Activated naive CD4-positive, alpha-beta T cell treated with anti-CD3 and anti-CD28 coated beads for 36 hours (primary cell): ENCODE measurements around the gene DIP2C. TPM values are rescaled to one million over a fixed set of nuclear protein-coding genes. Genes with fewer than 3 reads are reported as not detected.

ENCODE experiments used
- CTCF ChIA-PET: fragments of 350-600 bp; sonication (Branson Sonifier 250); formaldehyde crosslinking; loops from one replicate; lab custom pipeline; 2021; ENCODE audit warnings: antibody characterized with exemption; lab: Charles Lee
- DNase-seq: peaks from one replicate; pipeline ENCODE4 v3.0.0-alpha.2; 2020
- H3K27ac Mint-ChIP-seq: one replicate; pipeline ENCODE4 v1.8.0; 2021; ENCODE audit warnings: mild to moderate bottlenecking, mixed read lengths
- H3K27me3 Mint-ChIP-seq: one replicate; pipeline ENCODE4 v1.8.0; 2021; ENCODE audit warnings: low read depth, mixed read lengths
- H3K36me3 Mint-ChIP-seq: one replicate; pipeline ENCODE4 v1.8.0; 2021; ENCODE audit warnings: low read depth, mixed read lengths
- H3K4me1 Mint-ChIP-seq: one replicate; pipeline ENCODE4 v1.8.0; 2021; ENCODE audit warnings: low read depth, mixed read lengths
- H3K4me3 Mint-ChIP-seq: one replicate; pipeline ENCODE4 v1.8.0; 2021; ENCODE audit warnings: mild to moderate bottlenecking, moderate library complexity, mixed read lengths
- H3K9me3 Mint-ChIP-seq: one replicate; pipeline ENCODE4 v1.8.0; 2021; ENCODE audit warnings: mixed read lengths
- intact Hi-C: fragments of 100-400 bp; cut with micrococcal nuclease; formaldehyde crosslinking; loops from one replicate; pipeline ENCODE4 v1.15.1; 2023
- total RNA-seq, 2 experiments: library from RNA; stranded (reverse); gene quantifications; one replicate each; pipeline ENCODE4 v1.2.3, GENCODE V29; 2021

Gene DIP2C
- total RNA-seq, 2 experiments from 2014 or later = 0.67 to 0.91 TPM

- DNase-seq = no peak
- no peak overlapping the region for H3K4me3 Mint-ChIP-seq
- intact Hi-C loops = no loop called here
- H3K27ac Mint-ChIP-seq = no peak overlapping the region
- H3K9me3 Mint-ChIP-seq = no peaks in the 10 kb centered on the region
- no peaks in the 10 kb centered on the region for H3K36me3 Mint-ChIP-seq
- peaks cover 3% of the 10 kb centered on the region for H3K27me3 Mint-ChIP-seq
- peaks cover 11% of the 10 kb centered on the region for H3K4me1 Mint-ChIP-seq
- CTCF ChIA-PET = no interaction called here
Measured at GRCh38 chr10:628386-629045, 61.0 kb downstream of the DIP2C start.

GRCh38 chr10:627032-627992 lies 62.2 kb downstream of the DIP2C start:
- CTCF ChIA-PET = no interaction called here
- H3K27ac Mint-ChIP-seq = peak overlapping the region; percentile 36

GRCh38 chr10:625751-626711 lies 63.4 kb downstream of the DIP2C start:
- Mint-ChIP-seq H3K4me1 (peaks cover 11% of the 10 kb centered on the region), H3K27ac (no peak overlapping the region), H3K4me3 (no peak overlapping the region), H3K27me3 (peaks cover 13% of the 10 kb centered on the region), H3K36me3 (no peaks in the 10 kb centered on the region), H3K9me3 (no peaks in the 10 kb centered on the region)
- DNase-seq = no peak
- intact Hi-C loops = no loop called here
- CTCF ChIA-PET = no interaction called here

More at GRCh38 chr10:627032-627992, 62.2 kb downstream of the DIP2C start:
- no peaks in the 10 kb centered on the region for H3K36me3 Mint-ChIP-seq
- H3K9me3 Mint-ChIP-seq = no peaks in the 10 kb centered on the region
- intact Hi-C loops = no loop called here
- peaks cover 6% of the 10 kb centered on the region for H3K27me3 Mint-ChIP-seq
- DNase-seq = no peak
- no peak overlapping the region for H3K4me3 Mint-ChIP-seq
- peaks cover 11% of the 10 kb centered on the region for H3K4me1 Mint-ChIP-seq

GRCh38 chr10:625333-625696 lies 64.2 kb downstream of the DIP2C start:
- no peaks in the 10 kb centered on the region for H3K36me3 Mint-ChIP-seq
- H3K27ac Mint-ChIP-seq = no peak overlapping the region
- peaks cover 13% of the 10 kb centered on the region for H3K4me1 Mint-ChIP-seq
- no peaks in the 10 kb centered on the region for H3K9me3 Mint-ChIP-seq
- DNase-seq = no peak
- intact Hi-C loops = no loop called here
- no peak overlapping the region for H3K4me3 Mint-ChIP-seq
- peaks cover 13% of the 10 kb centered on the region for H3K27me3 Mint-ChIP-seq
- CTCF ChIA-PET = no interaction called here

- H3K27me3 Mint-ChIP-seq = peaks cover 17% of the 10 kb centered on the region
- peak; percentile 25 for DNase-seq
- CTCF ChIA-PET = no interaction called here
- intact Hi-C loops = no loop called here
- no peak overlapping the region for H3K4me3 Mint-ChIP-seq
- peaks cover 16% of the 10 kb centered on the region for H3K4me1 Mint-ChIP-seq
- H3K27ac Mint-ChIP-seq = no peak overlapping the region
- H3K9me3 Mint-ChIP-seq = no peaks in the 10 kb centered on the region
- H3K36me3 Mint-ChIP-seq = no peaks in the 10 kb centered on the region
Measured at GRCh38 chr10:624605-625332, 64.7 kb downstream of the DIP2C start.

- no peaks in the 10 kb centered on the region for H3K9me3 Mint-ChIP-seq
- H3K4me3 Mint-ChIP-seq = no peak overlapping the region
- intact Hi-C loops = no loop called here
- no peaks in the 10 kb centered on the region for H3K36me3 Mint-ChIP-seq
- peaks cover 14% of the 10 kb centered on the region for H3K4me1 Mint-ChIP-seq
- no peak for DNase-seq
- CTCF ChIA-PET = no interaction called here
- H3K27me3 Mint-ChIP-seq = peaks cover 18% of the 10 kb centered on the region
- H3K27ac Mint-ChIP-seq = no peak overlapping the region
Measured at GRCh38 chr10:624312-624604, 65.2 kb downstream of the DIP2C start.

GRCh38 chr10:623477-624311 lies 65.8 kb downstream of the DIP2C start:
- Mint-ChIP-seq H3K4me1 (peaks cover 10% of the 10 kb centered on the region), H3K36me3 (no peaks in the 10 kb centered on the region), H3K9me3 (no peaks in the 10 kb centered on the region), H3K4me3 (no peak overlapping the region), H3K27ac (no peak overlapping the region), H3K27me3 (peaks cover 22% of the 10 kb centered on the region)
- intact Hi-C loops = no loop called here
- DNase-seq = no peak
- CTCF ChIA-PET = no interaction called here

GRCh38 chr10:623014-623413 lies 66.5 kb downstream of the DIP2C start:
- H3K27me3 Mint-ChIP-seq = peaks cover 24% of the 10 kb centered on the region
- CTCF ChIA-PET = no interaction called here
- peaks cover 10% of the 10 kb centered on the region for H3K4me1 Mint-ChIP-seq
- no peak overlapping the region for H3K27ac Mint-ChIP-seq
- intact Hi-C loops = no loop called here
- H3K9me3 Mint-ChIP-seq = no peaks in the 10 kb centered on the region
- H3K36me3 Mint-ChIP-seq = no peaks in the 10 kb centered on the region
- no peak for DNase-seq
- H3K4me3 Mint-ChIP-seq = no peak overlapping the region

GRCh38 chr10:621981-622740 lies 67.3 kb downstream of the DIP2C start:
- Mint-ChIP-seq H3K4me3 (no peak overlapping the region), H3K27me3 (peaks cover 24% of the 10 kb centered on the region), H3K36me3 (no peaks in the 10 kb centered on the region), H3K4me1 (peaks cover 10% of the 10 kb centered on the region), H3K27ac (no peak overlapping the region), H3K9me3 (no peaks in the 10 kb centered on the region)
- DNase-seq = no peak
- intact Hi-C loops = no loop called here
- CTCF ChIA-PET = no interaction called here

- intact Hi-C loops = no loop called here
- H3K4me3 Mint-ChIP-seq = no peak overlapping the region
- H3K4me1 Mint-ChIP-seq = peaks cover 10% of the 10 kb centered on the region
- H3K9me3 Mint-ChIP-seq = no peaks in the 10 kb centered on the region
- peaks cover 24% of the 10 kb centered on the region for H3K27me3 Mint-ChIP-seq
- H3K36me3 Mint-ChIP-seq = no peaks in the 10 kb centered on the region
- CTCF ChIA-PET = no interaction called here
- no peak for DNase-seq
- no peak overlapping the region for H3K27ac Mint-ChIP-seq
Measured at GRCh38 chr10:621513-621912, 68.0 kb downstream of the DIP2C start.

- CTCF ChIA-PET = no interaction called here
- Mint-ChIP-seq H3K4me3 (no peak overlapping the region), H3K4me1 (peaks cover 10% of the 10 kb centered on the region), H3K36me3 (no peaks in the 10 kb centered on the region), H3K27ac (no peak overlapping the region), H3K27me3 (peaks cover 23% of the 10 kb centered on the region), H3K9me3 (no peaks in the 10 kb centered on the region)
- DNase-seq = no peak
- intact Hi-C loops = no loop called here
Measured at GRCh38 chr10:620971-621370, 68.5 kb downstream of the DIP2C start.
